ENCODE data around the gene ZNF689.

The ZNF689 gene

GRCh38 chr16:30619202-30619601 lies 9.0 kb upstream of the ZNF689 start:
- no peak overlapping the region for H3K27ac ChIP-seq
- TF ChIP-seq CTCF (conservative IDR thresholded peaks at IDR 0.05), result no peak

GRCh38 chr16:30615358-30616091 lies 5.3 kb upstream of the ZNF689 start:
- H3K27ac ChIP-seq, result peak overlapping the region; percentile 72
- no peak for TF ChIP-seq CTCF (conservative IDR thresholded peaks at IDR 0.05)

- TF ChIP-seq CTCF (conservative IDR thresholded peaks at IDR 0.05), result no peak
- H3K27ac ChIP-seq, result peak overlapping the region; percentile 97
These were observed 925 bp downstream of the ZNF689 start for GRCh38 chr16:30609002-30609925.

GRCh38 chr16:30606004-30606403 lies 4.2 kb downstream of the ZNF689 start:
- no peak for TF ChIP-seq CTCF (conservative IDR thresholded peaks at IDR 0.05)
- no peak overlapping the region for H3K27ac ChIP-seq

GRCh38 chr16:30605158-30605557 lies 5.0 kb downstream of the ZNF689 start:
- H3K27ac ChIP-seq, result no peak overlapping the region
- no peak for TF ChIP-seq CTCF (conservative IDR thresholded peaks at IDR 0.05)

GRCh38 chr16:30604316-30604947 lies 5.8 kb downstream of the ZNF689 start:
- TF ChIP-seq CTCF (conservative IDR thresholded peaks at IDR 0.05), result no peak
- no peak overlapping the region for H3K27ac ChIP-seq

- H3K27ac ChIP-seq, result no peak overlapping the region
- TF ChIP-seq CTCF (conservative IDR thresholded peaks at IDR 0.05), result no peak
These were observed 6.3 kb downstream of the ZNF689 start for GRCh38 chr16:30603945-30604315.
